Thyroid gland (tissue), 4 donors: ENCODE data around the gene FXYD6.

Experiments used
- CTCF ChIP-seq, 6 experiments: fragments of 200-600 bp in 3 of 6; fragments of 450-650 bp in 3 of 6; sonication (generic) in 3 of 6; IDR thresholded peaks; one replicate each; pipeline ENCODE4 v1.5.1; 2016 to 2019; ENCODE audit warnings: antibody characterized with exemption in 6 of 6, mild to moderate bottlenecking in 2 of 6, inconsistent platforms in 1 of 6, moderate library complexity in 1 of 6
- POLR2A ChIP-seq, 2 donors: fragments of 450-650 bp; IDR thresholded peaks; one replicate each; pipeline ENCODE4 v1.6.1; 2017; ENCODE audit warnings: antibody characterized with exemption in 2 of 2, mild to moderate bottlenecking in 2 of 2, moderate library complexity in 1 of 2

GRCh38 chr11:117921893-117922292, 45.4 kb upstream of the FXYD6 start:
- TF ChIP-seq CTCF (IDR thresholded peaks at IDR 0.05) (no peak), POLR2A (IDR thresholded peaks at IDR 0.05) (no peak)
